GM21717 (cell line): ENCODE data around the gene WDR59.
"Not testable (repeated sequence)": the region's sequence is repeated elsewhere in the genome, so short reads cannot be mapped to it uniquely, and the experiment has no call there.

Experiments used
- ATAC-seq: cut with Tn5 transposase; IDR thresholded peaks from one replicate; pipeline ENCODE4 v1.9.1; 2021; ENCODE audit warnings: mild to moderate bottlenecking, moderate library complexity; ENCODE audit not compliant: unreplicated experiment

The WDR59 gene

GRCh38 chr16:75012380-75013081 lies 27.6 kb upstream of the WDR59 start:
- ATAC-seq = peak; percentile 35

- peak; percentile 68 for ATAC-seq
Measured at GRCh38 chr16:75011634-75012307, 26.8 kb upstream of the WDR59 start.

- no peak for ATAC-seq
Measured at GRCh38 chr16:75010427-75010826, 25.5 kb upstream of the WDR59 start.

GRCh38 chr16:75007443-75007842 lies 22.5 kb upstream of the WDR59 start:
- ATAC-seq = no peak

- no peak for ATAC-seq
Measured at GRCh38 chr16:75005697-75006096, 20.8 kb upstream of the WDR59 start.

- no peak for ATAC-seq
Measured at GRCh38 chr16:75004460-75004859, 19.5 kb upstream of the WDR59 start.

GRCh38 chr16:75003931-75004330 lies 19.0 kb upstream of the WDR59 start:
- no peak for ATAC-seq

GRCh38 chr16:75002474-75002873 lies 17.6 kb upstream of the WDR59 start:
- ATAC-seq = no peak

GRCh38 chr16:75000481-75001081 lies 15.7 kb upstream of the WDR59 start:
- no peak for ATAC-seq

GRCh38 chr16:74999609-75000480 lies 14.9 kb upstream of the WDR59 start:
- ATAC-seq = peak; percentile 42

GRCh38 chr16:74999219-74999608 lies 14.3 kb upstream of the WDR59 start:
- ATAC-seq = peak; percentile 24

- ATAC-seq = peak; percentile 59
Measured at GRCh38 chr16:74998481-74999218, 13.7 kb upstream of the WDR59 start, which contains the start of gene ZNRF1. ZNRF1 (plus strand) TSS chr16:74999024; CDS start chr16:74999672, 648 bp downstream.

- ATAC-seq = no peak
Measured at GRCh38 chr16:74997042-74997491, 12.1 kb upstream of the WDR59 start.

GRCh38 chr16:74995986-74996385 lies 11.1 kb upstream of the WDR59 start:
- no peak for ATAC-seq

- ATAC-seq = no peak
Measured at GRCh38 chr16:74991593-74992403, 6.9 kb upstream of the WDR59 start.

GRCh38 chr16:74991268-74991592 lies 6.3 kb upstream of the WDR59 start:
- ATAC-seq = no peak

GRCh38 chr16:74990832-74991231 lies 5.9 kb upstream of the WDR59 start:
- ATAC-seq = no peak

GRCh38 chr16:74989864-74990263 lies 4.9 kb upstream of the WDR59 start:
- ATAC-seq = not testable (repeated sequence)

- ATAC-seq = no peak
Measured at GRCh38 chr16:74987027-74987681, 2.2 kb upstream of the WDR59 start.
